Fibroblast of skin of left quadriceps (primary cell): ENCODE data around the gene TMEM263.
"Not testable (repeated sequence)": the region's sequence is repeated elsewhere in the genome, so short reads cannot be mapped to it uniquely, and the experiment has no call there.

Experiments used
- DNase-seq, 2 experiments: peaks; one replicate each; pipeline ENCODE4 v3.0.0-alpha.2; 2013; ENCODE audit warnings: low read depth in 2 of 2

The TMEM263 gene

GRCh38 chr12:106986135-106986534 is 30.4 kb downstream of the TMEM263 start:
- no peak for DNase-seq

GRCh38 chr12:106986625-106987389 is 31.1 kb downstream of the TMEM263 start, which contains the start of gene MTERF2:
Gene MTERF2, minus strand, starts transcription at chr12:106987146. Its CDS starts 8,432 bp downstream, at chr12:106978714.
- DNase-seq = peak; percentile 85 to 87

- DNase-seq = no peak
These were observed 32.1 kb downstream of the TMEM263 start for GRCh38 chr12:106987846-106988245.

- DNase-seq = no peak
These were observed 39.0 kb downstream of the TMEM263 start for GRCh38 chr12:106994579-106995220.

GRCh38 chr12:106996102-106996501 is 40.4 kb downstream of the TMEM263 start:
- DNase-seq = not testable (repeated sequence)

GRCh38 chr12:106997916-106998315 is 42.2 kb downstream of the TMEM263 start:
- DNase-seq = no peak

GRCh38 chr12:106999446-106999845 is 43.7 kb downstream of the TMEM263 start:
- no peak for DNase-seq

- DNase-seq = not testable (repeated sequence)
These were observed 47.0 kb downstream of the TMEM263 start for GRCh38 chr12:107002665-107003064.

- no peak for DNase-seq
These were observed 51.7 kb downstream of the TMEM263 start for GRCh38 chr12:107007411-107007810.

GRCh38 chr12:107011519-107011918 is 55.8 kb downstream of the TMEM263 start:
- no peak for DNase-seq

- DNase-seq = no peak
These were observed 57.2 kb downstream of the TMEM263 start for GRCh38 chr12:107012736-107013425.

GRCh38 chr12:107014055-107014454 is 58.3 kb downstream of the TMEM263 start:
- no peak for DNase-seq

GRCh38 chr12:107017042-107017441 is 61.3 kb downstream of the TMEM263 start:
- no peak for DNase-seq

- no peak for DNase-seq
These were observed 63.8 kb downstream of the TMEM263 start for GRCh38 chr12:107019546-107019945.
